D721Med (cell line): ENCODE results near the gene GPR39.

Experiments used
- DNase-seq: peaks from one replicate; pipeline ENCODE4 v3.0.0; 2011; ENCODE audit warnings: low spot score; ENCODE audit not compliant: insufficient read length
- FAIRE-seq: peaks from 2 replicates; lab custom pipeline; 2011; peaks lifted over from hg19 to GRCh38; lab: Jason Lieb, UNC
- CTCF ChIP-seq: IDR thresholded peaks from 2 replicates; pipeline ENCODE4 v1.5.1; 2012; ENCODE audit warnings: mild to moderate bottlenecking, control low read depth; ENCODE audit not compliant: insufficient read depth; ENCODE audit errors: missing control alignments

The GPR39 gene

DNA sequence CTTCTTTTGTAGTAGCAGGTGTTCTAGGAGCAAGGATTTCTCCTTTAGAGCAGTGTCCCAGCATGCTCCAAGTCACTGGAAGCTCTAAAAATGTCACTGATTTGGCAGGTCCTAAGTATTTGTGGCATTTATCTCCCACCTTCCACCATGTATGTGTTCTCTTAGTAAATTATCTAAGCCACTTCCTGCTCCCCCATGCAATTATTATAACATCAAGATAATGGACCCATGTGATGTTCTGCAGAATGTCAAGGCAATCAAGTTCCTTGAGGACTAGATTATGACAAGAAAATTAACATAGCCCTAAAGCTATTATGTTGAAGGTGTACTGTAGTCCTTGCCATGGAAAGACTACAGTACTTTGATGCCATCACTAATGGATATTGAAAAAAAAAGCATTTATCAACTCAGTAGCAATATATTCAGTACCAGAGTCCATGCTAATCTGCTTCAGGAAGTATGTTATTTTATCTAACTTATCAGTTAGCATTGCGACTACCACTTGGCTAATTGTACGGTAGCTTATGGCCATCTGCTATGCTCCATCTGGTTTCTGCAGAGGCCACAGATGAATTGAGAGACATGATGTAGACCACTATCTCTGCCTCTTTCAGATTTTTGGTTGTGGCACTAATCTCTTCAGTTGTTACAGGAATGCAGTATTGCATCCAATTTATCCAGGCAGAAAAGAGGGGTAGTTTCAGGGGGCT, 56.7 kb downstream of the GPR39 start:
- DNase-seq (no peak), FAIRE-seq (no peak)
- TF ChIP-seq CTCF, result no peak

DNA sequence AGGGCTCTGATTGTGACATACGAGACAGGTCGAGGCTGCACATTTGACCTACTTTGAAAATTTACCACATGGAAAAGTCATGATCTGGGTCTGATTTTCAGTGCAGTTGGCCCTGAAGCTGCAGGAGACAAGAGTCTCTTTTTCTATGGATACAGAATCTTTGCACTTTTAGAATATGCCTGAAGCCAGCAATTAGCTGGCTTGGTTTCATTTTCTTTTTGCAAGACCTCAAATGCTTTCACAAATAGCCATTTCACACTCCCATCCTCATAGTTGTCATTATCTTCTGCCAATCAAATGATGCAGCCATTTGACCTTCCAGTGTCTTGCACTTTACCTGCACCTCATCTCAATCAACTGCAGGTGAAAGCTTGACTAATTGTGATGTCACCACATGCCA, 59.0 kb downstream of the GPR39 start:
- TF ChIP-seq CTCF, result no peak
- DNase-seq (no peak), FAIRE-seq (no peak)

DNA sequence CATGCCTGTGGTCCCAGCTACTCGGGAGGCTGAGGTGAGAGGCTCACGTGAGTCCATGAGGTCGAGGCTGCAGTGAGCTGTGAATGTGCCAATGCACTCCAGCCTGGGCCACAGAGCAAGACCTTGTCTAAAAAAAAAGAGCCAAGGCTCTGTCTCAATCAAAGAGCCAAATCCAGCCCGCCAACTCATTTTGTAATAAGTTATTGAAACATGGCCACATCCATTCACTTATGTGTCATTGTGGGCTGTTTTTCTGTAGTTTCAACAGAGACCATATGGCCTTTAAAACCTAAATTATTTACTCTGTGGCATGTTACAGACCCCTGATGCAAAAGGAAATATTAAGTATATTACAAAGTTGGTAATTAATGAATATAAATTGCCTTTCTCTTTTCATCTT, 60.8 kb downstream of the GPR39 start:
- DNase-seq (no peak), FAIRE-seq (no peak)
- TF ChIP-seq CTCF, result no peak

DNA sequence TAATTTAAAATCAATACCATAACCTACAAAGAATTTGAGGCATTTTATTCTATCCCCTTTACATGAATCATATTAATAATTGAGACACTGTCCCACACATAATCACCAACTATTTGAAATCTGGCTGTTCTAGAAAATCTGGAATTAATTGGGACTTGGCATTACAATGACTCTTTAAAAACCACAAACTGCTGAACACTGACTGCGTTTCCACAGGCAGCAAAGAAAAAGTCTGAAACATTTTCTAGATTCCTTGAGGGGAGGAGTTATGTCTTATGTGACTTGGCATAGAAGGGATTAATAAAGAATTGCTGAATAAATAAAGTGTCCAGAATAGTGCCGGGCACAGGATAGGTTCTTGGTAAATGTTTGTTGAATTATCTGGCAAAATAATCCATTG, 61.4 kb downstream of the GPR39 start:
- DNase-seq (no peak), FAIRE-seq (no peak)
- TF ChIP-seq CTCF, result no peak

DNA sequence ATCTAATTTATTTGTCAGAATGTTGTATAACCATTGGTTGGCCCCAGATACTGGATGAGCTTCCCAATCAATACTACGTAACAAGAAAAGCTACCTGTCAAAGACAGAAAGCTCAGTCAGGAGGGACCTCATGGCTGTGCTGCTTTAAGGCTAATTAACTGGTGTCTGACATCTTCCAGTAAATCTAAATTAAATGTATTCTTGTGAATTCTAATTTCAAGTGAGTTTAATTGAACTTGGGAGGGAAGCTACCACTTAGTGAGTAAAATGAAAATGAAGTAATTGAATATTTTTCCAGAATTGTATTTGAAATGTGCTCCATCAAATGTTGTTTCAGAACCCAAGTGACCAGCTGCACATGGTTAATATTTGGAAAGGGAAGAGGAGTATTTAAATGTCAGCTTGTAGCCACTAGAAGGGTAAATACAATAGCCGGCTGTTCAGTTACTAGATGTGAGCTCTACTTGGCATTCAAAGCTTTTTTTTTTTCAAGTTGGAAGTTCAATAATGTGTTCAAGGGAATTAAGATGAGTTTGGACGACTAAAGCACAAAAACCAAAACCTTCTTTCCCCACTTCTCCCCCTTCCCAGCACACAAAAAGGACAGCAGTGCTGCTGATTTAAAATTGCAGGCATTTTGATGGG, 62.0 kb downstream of the GPR39 start:
- FAIRE-seq (no peak), DNase-seq (no peak)
- TF ChIP-seq CTCF, result no peak

DNA sequence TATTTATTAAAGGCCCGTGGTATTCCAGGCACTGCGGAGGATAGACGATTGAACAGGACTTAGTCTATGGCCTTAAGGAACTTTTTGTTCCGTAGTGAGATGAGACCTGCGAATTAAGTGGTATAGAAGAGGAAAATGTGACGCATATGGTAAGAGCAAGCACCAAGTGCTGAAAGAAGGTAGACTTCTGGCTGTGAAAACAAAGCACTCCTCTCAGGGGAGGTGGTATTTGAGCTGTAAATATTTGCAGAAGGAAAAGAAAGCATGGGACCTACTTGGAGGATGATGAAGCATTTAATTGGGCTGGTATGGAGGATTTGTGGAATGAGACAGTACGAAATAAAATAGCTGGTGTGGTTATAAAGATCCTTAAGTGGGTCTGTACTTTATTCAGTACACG, 62.5 kb downstream of the GPR39 start:
- TF ChIP-seq CTCF, result no peak
- no peak for DNase-seq

GRCh38 chr2:132482821-132483220, 66.2 kb downstream of the GPR39 start:
- FAIRE-seq, result no peak
- no peak for DNase-seq
- no peak for TF ChIP-seq CTCF

More for the DNA sequence above, 62.5 kb downstream of the GPR39 start:
- no peak for FAIRE-seq
